Breast epithelium (tissue), 4 donors: ENCODE data around the gene HYPK. TPM values are rescaled to one million over a fixed set of nuclear protein-coding genes. Genes with fewer than 3 reads are reported as not detected.
A peak's percentile ranks its signal among the peaks of the same experiment; 100 is the strongest.
"Not testable (repeated sequence)": the region's sequence is repeated elsewhere in the genome, so short reads cannot be mapped to it uniquely, and the experiment has no call there.

Source experiments
- DNase-seq, 2 donors: peaks; one replicate each; pipeline ENCODE4 v3.0.0-alpha.2; 2019; ENCODE audit warnings: low spot score in 2 of 2
- H3K27ac ChIP-seq, 2 donors: fragments of 200-600 bp; sonication (generic) in 1 of 2; one replicate each; pipeline ENCODE4 v1.5.1; 2016 to 2019; ENCODE audit warnings: mild to moderate bottlenecking in 1 of 2
- H3K27me3 ChIP-seq, 2 donors: fragments of 200-600 bp; sonication (generic) in 1 of 2; one replicate each; pipeline versions ENCODE4 v1.5.1 to v1.6.0; 2017 to 2019; ENCODE audit warnings: control low read depth in 1 of 2, mild to moderate bottlenecking in 1 of 2
- H3K36me3 ChIP-seq: fragments of 200-600 bp; one replicate; pipeline ENCODE4 v1.5.1; 2019
- H3K4me1 ChIP-seq, 2 donors: fragments of 200-600 bp; sonication (generic); one replicate each; pipeline ENCODE4 v1.5.1; 2016 to 2019; ENCODE audit warnings: control low read depth in 1 of 2
- H3K4me3 ChIP-seq, 3 donors: fragments of 200-600 bp; sonication (generic); 1 replicate in 2 of 3; 2 replicates in 1 of 3; pipeline ENCODE4 v1.5.1; 2016 to 2019; ENCODE audit warnings: mild to moderate bottlenecking in 3 of 3, moderate library complexity in 2 of 3
- H3K9me3 ChIP-seq, 2 donors: fragments of 200-600 bp; sonication (generic) in 1 of 2; one replicate each; pipeline ENCODE4 v1.5.1; 2016 to 2019; ENCODE audit warnings: control low read depth in 1 of 2
- POLR2A ChIP-seq: fragments of 450-650 bp; IDR thresholded peaks from one replicate; pipeline ENCODE4 v1.6.1; 2016; ENCODE audit warnings: antibody characterized with exemption, mild to moderate bottlenecking, moderate library complexity
- POLR2AphosphoS5 ChIP-seq, 3 donors: sonication (generic); formaldehyde crosslinking; IDR thresholded peaks; one replicate each; pipeline ENCODE4 v1.6.1; 2017; ENCODE audit warnings: antibody characterized with exemption in 3 of 3
- intact Hi-C: fragments of 100-400 bp; cut with DNase I; formaldehyde crosslinking; loops from one replicate; pipeline ENCODE4 v1.15.1; 2023; ENCODE audit warnings: low total_unique reads
- total RNA-seq, 3 donors: library from RNA; depleted of rRNA; stranded (reverse); fragments of >200 nt; gene quantifications; one replicate each; pipeline ENCODE4 v1.1.0, GENCODE V29; 2016
- TF ChIP-seq, protein P1 (sequence below), 3 donors: fragments of 450-650 bp; IDR thresholded peaks; one replicate each; pipeline ENCODE4 v1.5.1; 2016 to 2017; ENCODE audit warnings: antibody characterized with exemption in 3 of 3, mild to moderate bottlenecking in 3 of 3, moderate library complexity in 3 of 3

The HYPK gene
- total RNA-seq, 3 donors from 2014 or later, result 9.5 to 17.7 (median 11.2) TPM

DNA sequence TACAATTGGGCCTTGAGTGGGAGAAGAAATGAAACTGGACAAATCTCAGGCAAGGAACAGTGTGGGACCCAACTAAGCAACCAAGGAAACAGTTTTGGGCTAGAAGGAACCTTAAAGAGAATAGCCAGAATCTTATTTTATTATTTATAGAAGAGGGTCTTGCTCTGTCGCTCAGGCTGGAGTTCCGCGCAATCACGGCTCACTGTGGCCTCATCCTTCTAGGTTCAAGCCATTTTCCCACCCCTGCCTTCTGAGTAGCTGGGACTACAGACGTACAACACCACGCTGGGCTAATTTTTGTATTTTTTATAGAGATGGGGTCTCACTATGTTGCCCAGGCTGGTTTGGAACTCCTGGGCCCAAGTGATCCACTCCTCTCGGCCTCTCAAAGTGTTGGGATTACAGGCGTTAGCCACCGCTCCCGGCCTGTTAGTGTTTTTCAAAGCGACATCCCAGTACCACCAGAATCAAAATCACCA is 25.7 kb downstream of the HYPK start:
- Histone ChIP-seq H3K4me1 (peaks cover 0 to 5% of the 10 kb centered on the region in 2 donors), H3K27me3 (no peaks in the 10 kb centered on the region), H3K4me3 (peak overlapping the region; percentile 44 to 66 (median 58)), H3K27ac (peak overlapping the region; percentile 70 to 80), H3K36me3 (no peaks in the 10 kb centered on the region), H3K9me3 (no peaks in the 10 kb centered on the region)
- TF ChIP-seq POLR2AphosphoS5 (IDR thresholded peaks at IDR 0.05) (no peak), POLR2A (no peak)
- TF ChIP-seq, protein P1, sequence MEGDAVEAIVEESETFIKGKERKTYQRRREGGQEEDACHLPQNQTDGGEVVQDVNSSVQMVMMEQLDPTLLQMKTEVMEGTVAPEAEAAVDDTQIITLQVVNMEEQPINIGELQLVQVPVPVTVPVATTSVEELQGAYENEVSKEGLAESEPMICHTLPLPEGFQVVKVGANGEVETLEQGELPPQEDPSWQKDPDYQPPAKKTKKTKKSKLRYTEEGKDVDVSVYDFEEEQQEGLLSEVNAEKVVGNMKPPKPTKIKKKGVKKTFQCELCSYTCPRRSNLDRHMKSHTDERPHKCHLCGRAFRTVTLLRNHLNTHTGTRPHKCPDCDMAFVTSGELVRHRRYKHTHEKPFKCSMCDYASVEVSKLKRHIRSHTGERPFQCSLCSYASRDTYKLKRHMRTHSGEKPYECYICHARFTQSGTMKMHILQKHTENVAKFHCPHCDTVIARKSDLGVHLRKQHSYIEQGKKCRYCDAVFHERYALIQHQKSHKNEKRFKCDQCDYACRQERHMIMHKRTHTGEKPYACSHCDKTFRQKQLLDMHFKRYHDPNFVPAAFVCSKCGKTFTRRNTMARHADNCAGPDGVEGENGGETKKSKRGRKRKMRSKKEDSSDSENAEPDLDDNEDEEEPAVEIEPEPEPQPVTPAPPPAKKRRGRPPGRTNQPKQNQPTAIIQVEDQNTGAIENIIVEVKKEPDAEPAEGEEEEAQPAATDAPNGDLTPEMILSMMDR (IDR thresholded peaks at IDR 0.05), result no peak
- DNase-seq, result peak in 1 of 2 donors; percentile 15
- intact Hi-C loops, result no loop called here

DNA sequence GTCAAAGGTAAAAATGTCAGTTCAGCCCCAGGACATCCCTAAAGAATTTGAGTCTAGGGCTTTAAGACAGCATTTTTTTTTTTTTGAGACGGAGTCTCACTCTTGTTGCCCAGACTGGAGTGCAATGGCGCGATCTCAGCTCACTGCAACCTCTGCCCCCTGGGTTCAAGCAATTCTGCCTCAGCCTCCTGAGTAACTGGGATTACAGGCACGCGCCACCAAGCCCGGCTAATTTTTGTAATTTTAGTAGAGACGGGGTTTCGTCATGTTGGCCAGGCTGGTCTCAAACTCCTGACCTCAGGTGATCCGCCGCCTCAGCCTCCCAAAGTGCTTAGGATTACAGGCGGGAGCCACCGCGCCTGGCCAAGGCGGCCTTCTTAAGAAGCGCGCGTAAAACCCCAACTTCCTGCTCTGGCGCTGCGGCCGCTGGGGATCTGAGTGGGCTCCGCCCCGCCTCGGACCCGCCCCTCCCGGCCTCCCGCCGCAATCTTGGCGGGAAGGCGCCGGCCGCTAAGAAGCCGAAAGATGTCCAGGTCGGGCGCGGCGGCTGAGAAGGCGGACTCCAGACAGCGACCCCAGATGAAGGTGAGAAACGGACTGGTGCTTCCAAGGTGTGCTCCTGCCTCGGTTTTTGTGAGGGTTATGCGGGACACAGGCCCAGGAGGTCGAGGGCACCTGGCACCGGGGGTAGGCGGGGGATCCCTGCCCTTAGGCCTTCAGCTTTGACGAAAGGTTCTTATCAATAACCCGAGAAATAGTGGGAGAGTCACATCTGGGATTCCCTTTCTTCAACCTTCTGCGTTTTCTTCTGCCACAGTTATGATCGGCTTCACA is 26.3 kb downstream of the HYPK start, which contains the start of gene WDR76:
TSS of gene WDR76 (plus strand) at position 495 of the 834 bp plus-strand sequence. CDS start at position 526, 31 bp downstream.
- no peaks in the 10 kb centered on the region for H3K27me3 ChIP-seq
- H3K27ac ChIP-seq, result peak within 1 kb of the TSS; percentile 70 to 80
- peak within 1 kb of the TSS; percentile 44 to 66 (median 58) for H3K4me3 ChIP-seq
- H3K4me1 ChIP-seq, result peaks cover 0 to 5% of the 10 kb centered on the region in 2 donors
- no peaks in the 10 kb centered on the region for H3K9me3 ChIP-seq
- H3K36me3 ChIP-seq, result no peaks in the 10 kb centered on the region
- intact Hi-C loops, result no loop called here
- DNase-seq, result peak; percentile 74
- TF ChIP-seq, protein P1 (IDR thresholded peaks at IDR 0.05), result no peak
- no peak for TF ChIP-seq POLR2AphosphoS5 (IDR thresholded peaks at IDR 0.05)
- TF ChIP-seq POLR2A, result no peak

DNA sequence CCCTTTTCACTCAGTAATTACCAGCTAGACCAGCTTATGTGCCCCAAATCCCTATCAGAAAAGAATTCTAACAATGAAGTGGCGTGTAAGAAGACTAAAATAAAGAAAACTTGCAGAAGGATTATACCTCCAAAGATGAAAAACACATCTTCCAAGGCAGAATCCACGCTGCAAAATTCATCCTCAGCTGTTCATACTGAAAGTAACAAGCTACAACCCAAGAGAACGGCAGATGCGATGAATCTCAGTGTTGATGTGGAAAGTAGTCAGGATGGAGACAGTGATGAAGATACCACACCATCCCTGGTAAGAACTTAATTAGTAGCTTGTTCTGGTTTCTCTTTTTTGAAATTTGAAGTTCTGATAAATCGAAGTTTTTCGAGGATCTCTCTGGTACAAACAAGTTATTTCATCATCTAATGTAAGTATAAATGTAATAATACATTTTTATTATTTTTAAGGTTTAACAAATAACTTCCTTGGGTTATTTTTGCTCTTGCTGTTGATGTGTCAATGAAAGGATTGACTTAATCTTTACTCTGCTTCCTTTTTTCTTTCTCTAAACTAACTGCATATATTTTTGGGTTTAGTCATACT is 27.8 kb downstream of the HYPK start:
- peak overlapping the region in 2 of 3 donors; percentile 58 to 66 for H3K4me3 ChIP-seq
- no peaks in the 10 kb centered on the region for H3K9me3 ChIP-seq
- TF ChIP-seq POLR2AphosphoS5 (IDR thresholded peaks at IDR 0.05), result no peak
- no peak for TF ChIP-seq POLR2A
- TF ChIP-seq, protein P1 (IDR thresholded peaks at IDR 0.05), result no peak
- H3K4me1 ChIP-seq, result peaks cover 0 to 5% of the 10 kb centered on the region in 2 donors
- no peaks in the 10 kb centered on the region for H3K27me3 ChIP-seq
- H3K36me3 ChIP-seq, result no peaks in the 10 kb centered on the region
- intact Hi-C loops, result no loop called here
- H3K27ac ChIP-seq, result peak overlapping the region in 1 of 2 donors; percentile 70
- no peak for DNase-seq

DNA sequence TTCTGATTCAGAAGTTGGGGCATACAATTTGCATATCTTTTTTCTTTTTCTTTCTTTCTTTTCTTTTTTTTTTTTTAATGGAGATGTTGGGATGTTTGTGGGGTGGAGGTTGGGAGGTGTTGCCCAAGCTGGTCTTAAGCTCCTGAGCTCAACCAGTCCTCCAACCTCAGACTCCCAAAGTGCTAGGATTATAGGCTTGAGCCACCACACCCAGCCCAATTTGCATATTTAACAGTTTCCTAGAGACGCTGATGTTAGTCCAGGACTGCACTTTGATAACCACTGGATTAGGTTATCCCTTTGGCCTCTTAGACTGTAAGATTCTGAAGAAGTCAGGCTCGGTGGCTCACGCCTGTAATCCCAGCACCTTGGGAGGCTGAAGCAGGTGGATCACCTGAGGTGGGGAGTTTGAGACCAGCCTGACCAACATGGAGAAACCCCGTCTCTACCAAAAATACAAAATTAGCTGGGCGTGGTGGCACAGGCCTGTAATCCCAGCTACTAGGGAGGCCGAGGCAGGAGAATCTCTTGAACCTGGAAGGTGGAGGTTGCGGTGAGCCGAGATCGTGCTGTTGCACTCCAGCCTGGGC is 29.6 kb downstream of the HYPK start:
- H3K4me1 ChIP-seq, intact Hi-C loops, H3K27me3 ChIP-seq, H3K9me3 ChIP-seq, H3K4me3 ChIP-seq, H3K27ac ChIP-seq, H3K36me3 ChIP-seq: not testable (repeated sequence)
- peak in 1 of 2 donors; percentile 11 for DNase-seq

DNA sequence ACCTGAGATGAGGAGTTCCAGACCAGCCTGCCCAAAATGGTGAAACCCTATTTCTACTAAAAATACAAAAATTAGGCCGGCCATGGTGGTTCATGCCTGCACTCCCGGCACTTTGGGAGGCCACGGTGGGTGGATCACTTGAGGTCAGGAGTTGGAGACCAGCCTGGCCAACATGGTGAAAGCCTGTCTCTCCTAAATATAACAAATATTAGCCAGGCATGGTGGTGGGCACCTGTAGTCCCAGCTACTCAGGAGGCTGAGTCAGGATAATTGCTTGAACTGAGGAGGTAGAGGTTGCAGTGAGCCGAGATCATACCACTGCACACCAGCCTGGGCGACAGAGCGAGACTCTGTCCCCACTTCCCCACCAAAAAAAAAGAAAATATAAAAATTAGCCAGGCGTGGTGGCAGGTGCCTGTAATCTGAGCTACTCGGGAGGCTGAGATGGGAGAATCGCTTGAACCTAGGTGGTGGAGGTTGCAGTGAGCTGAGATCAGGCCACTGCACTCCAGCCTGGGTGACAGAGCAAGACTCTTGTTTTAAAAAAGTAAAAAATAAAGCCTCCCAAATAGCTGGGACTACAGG is 30.4 kb downstream of the HYPK start:
- peak in 1 of 2 donors; percentile 3 for DNase-seq
- H3K9me3 ChIP-seq, H3K4me3 ChIP-seq, intact Hi-C loops, H3K27me3 ChIP-seq, H3K27ac ChIP-seq, H3K4me1 ChIP-seq, H3K36me3 ChIP-seq: not testable (repeated sequence)

DNA sequence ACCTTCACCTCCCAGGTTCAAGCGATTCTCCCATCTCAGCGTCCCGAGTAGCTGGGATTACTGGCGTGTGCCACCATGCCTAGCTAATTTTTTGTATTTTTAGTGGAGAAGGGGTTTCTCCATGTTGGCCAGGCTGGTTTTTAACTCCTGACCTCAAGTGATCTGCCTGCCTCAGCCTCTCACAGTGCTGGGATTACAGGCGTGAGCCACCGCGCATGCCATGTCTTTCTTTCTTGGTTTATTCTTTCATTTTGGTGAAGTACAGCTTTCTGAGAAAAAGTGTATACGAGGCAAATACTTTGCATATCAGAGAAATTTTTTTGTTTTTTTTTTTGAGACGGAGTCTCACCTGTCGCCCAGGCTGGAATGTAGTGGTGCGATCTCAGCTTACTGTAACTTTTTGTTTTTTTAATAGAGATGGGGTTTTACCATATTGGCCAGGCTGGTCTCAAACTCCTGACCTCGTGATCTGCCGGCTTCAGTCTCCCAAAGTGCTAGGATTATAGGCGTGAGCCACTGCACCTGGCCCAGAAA is 31.2 kb downstream of the HYPK start:
- DNase-seq, intact Hi-C loops, H3K4me1 ChIP-seq, H3K9me3 ChIP-seq, H3K4me3 ChIP-seq, H3K27ac ChIP-seq, H3K27me3 ChIP-seq, H3K36me3 ChIP-seq: not testable (repeated sequence)

DNA sequence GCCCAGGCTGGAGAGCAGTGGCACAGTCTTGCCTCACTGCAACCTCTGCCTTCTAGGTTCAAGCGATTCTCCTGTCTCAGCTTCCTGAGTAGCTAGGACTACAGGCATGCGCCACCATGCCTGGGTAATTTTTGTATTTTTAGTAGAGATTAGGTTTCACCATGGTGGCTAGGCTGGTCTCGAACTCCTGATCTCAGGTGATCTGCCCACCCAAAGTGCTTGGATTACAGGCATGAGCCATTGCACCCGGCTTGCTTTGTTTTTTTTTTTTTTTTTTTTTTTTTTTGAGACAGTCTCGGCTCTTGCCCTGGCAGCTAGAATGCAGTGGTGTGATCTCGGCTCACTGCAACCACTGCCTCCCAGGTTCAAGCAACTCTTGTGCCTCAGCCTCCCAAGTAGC is 32.1 kb downstream of the HYPK start:
- H3K27me3 ChIP-seq, intact Hi-C loops, DNase-seq, H3K36me3 ChIP-seq, H3K27ac ChIP-seq, H3K9me3 ChIP-seq, H3K4me1 ChIP-seq, H3K4me3 ChIP-seq: not testable (repeated sequence)
